GM12878 (cell line): ENCODE measurements around the gene RPS27L. TPM values are rescaled to one million over a fixed set of nuclear protein-coding genes. Genes with fewer than 3 reads are reported as not detected.

Experiments used
- ATAC-seq: fragments of 200-7000 bp; cut with Tn5 transposase; 3 replicates; pipeline ENCODE4 v1.9.1; 2020; ENCODE audit warnings: mild to moderate bottlenecking, moderate library complexity
- BruUV-seq: library from RNA; stranded (reverse); fragments of 400-500 nt; replicated peaks from 2 replicates; lab custom pipeline; 2021; lab: Mats Ljungman, UMichigan
- CTCF ChIA-PET: fragments of 300-600 bp; sonication (Branson Sonifier 250); formaldehyde crosslinking; extraction: SDS; loops from one replicate; lab custom pipeline; 2021; ENCODE audit warnings: inconsistent platforms; lab: Yijun Ruan, JAX
- POLR2A ChIA-PET: fragments of 350-600 bp; formaldehyde crosslinking; extraction: SDS; loops from one replicate; lab custom pipeline; 2021; ENCODE audit warnings: inconsistent platforms; lab: Charles Lee
- RAD21 ChIA-PET: fragments of 300-600 bp; sonication (Branson Sonifier 250); formaldehyde crosslinking; loops from one replicate; lab custom pipeline; 2023; ENCODE audit warnings: antibody characterized with exemption; ENCODE audit not compliant: unreplicated experiment; lab: Charles Lee
- SMC1A ChIA-PET: fragments of 300-600 bp; sonication (Branson Sonifier 250); formaldehyde crosslinking; loops from one replicate; lab custom pipeline; 2023; ENCODE audit not compliant: unreplicated experiment, uncharacterized antibody; lab: Charles Lee
- DNase-seq: peaks from one replicate; pipeline ENCODE4 v3.0.0-alpha.2; 2011; ENCODE audit warnings: low read depth, low spot score
- FAIRE-seq: peaks from 3 replicates; lab custom pipeline; 2011; peaks lifted over from hg19 to GRCh38; lab: Jason Lieb, UNC
- H2AFZ ChIP-seq: 2 replicates; pipeline ENCODE4 v1.6.0; 2011; ENCODE audit warnings: low read depth, low read length, control low read depth; ENCODE audit not compliant: control insufficient read depth
- H3K27ac ChIP-seq: 2 replicates; pipeline ENCODE4 v1.5.1; 2011; ENCODE audit warnings: control low read depth; ENCODE audit not compliant: control insufficient read depth, insufficient read depth
- H3K27me3 ChIP-seq, 2 experiments: replicated peaks in 1 of 2; 2 replicates each; pipeline versions ENCODE4 v1.6.0 to v1.6.1; 2011; ENCODE audit warnings: low read length in 1 of 2; ENCODE audit not compliant: control insufficient read depth in 2 of 2, insufficient read depth in 2 of 2
- H3K36me3 ChIP-seq, 2 experiments: 2 replicates each; pipeline ENCODE4 v1.5.1; 2011; ENCODE audit warnings: low read length in 1 of 2; ENCODE audit not compliant: control insufficient read depth in 2 of 2, insufficient read depth in 2 of 2
- H3K4me1 ChIP-seq: 2 replicates; pipeline ENCODE4 v1.6.1; 2011; ENCODE audit warnings: mild to moderate bottlenecking, low read length, moderate library complexity, mixed read lengths; ENCODE audit not compliant: control insufficient read depth, insufficient read depth
- H3K4me2 ChIP-seq: 2 replicates; pipeline ENCODE4 v1.6.0; 2011; ENCODE audit warnings: control low read depth; ENCODE audit not compliant: control insufficient read depth, insufficient read depth
- H3K4me3 ChIP-seq: fragments of 200-600 bp; sonication (generic); 2 replicates; pipeline ENCODE4 v1.5.1; 2016
- H3K79me2 ChIP-seq: 2 replicates; pipeline ENCODE4 v1.6.0; 2011; ENCODE audit warnings: low read length; ENCODE audit not compliant: control insufficient read depth, insufficient read depth
- H3K9ac ChIP-seq: 2 replicates; pipeline ENCODE4 v1.8.0; 2011; ENCODE audit warnings: low read length, control low read depth, mixed read lengths; ENCODE audit not compliant: control insufficient read depth, insufficient read depth
- H3K9me3 ChIP-seq: replicated peaks from 3 replicates; pipeline ENCODE4 v1.5.1; 2011; ENCODE audit warnings: mild to moderate bottlenecking, low read length; ENCODE audit not compliant: control insufficient read depth, insufficient read depth
- H4K20me1 ChIP-seq: 2 replicates; pipeline ENCODE4 v1.6.0; 2011; ENCODE audit not compliant: control insufficient read depth, insufficient read depth
- BMI1 ChIP-seq: fragments of 450-650 bp; IDR thresholded peaks from 2 replicates; pipeline ENCODE4 v1.6.1; 2016; ENCODE audit warnings: mild to moderate bottlenecking, moderate library complexity, borderline replicate concordance
- HDGF ChIP-seq: fragments of 450-650 bp; IDR thresholded peaks from 2 replicates; pipeline ENCODE4 v1.6.1; 2016; ENCODE audit warnings: antibody characterized with exemption
- JUNB ChIP-seq: IDR thresholded peaks from 2 replicates; pipeline ENCODE4 v1.6.1; 2016; ENCODE audit warnings: antibody characterized with exemption, mild to moderate bottlenecking
- KDM1A ChIP-seq: fragments of 200-600 bp; sonication (generic); IDR thresholded peaks from 2 replicates; pipeline ENCODE4 v1.6.1; 2016; ENCODE audit warnings: borderline replicate concordance
- NRF1 ChIP-seq: conservative IDR thresholded peaks from 2 replicates; pipeline ENCODE4 v1.6.1; 2011; ENCODE audit warnings: mild to moderate bottlenecking, low read depth, low read length, improper control_type of control experiment
- PML ChIP-seq: IDR thresholded peaks from 2 replicates; pipeline ENCODE4 v1.6.1; 2012; ENCODE audit warnings: low read length, inconsistent platforms
- POLR2AphosphoS2 ChIP-seq: IDR thresholded peaks from 2 replicates; pipeline ENCODE4 v1.6.1; 2011; ENCODE audit warnings: low read depth, mild to moderate bottlenecking, low read length, improper control_type of control experiment, moderate library complexity
- POLR2AphosphoS5 ChIP-seq: IDR thresholded peaks from 2 replicates; pipeline ENCODE4 v1.6.1; 2011; ENCODE audit warnings: mild to moderate bottlenecking, low read length, inconsistent platforms
- RAD21 ChIP-seq: IDR thresholded peaks from 2 replicates; pipeline ENCODE4 v1.6.1; 2011; ENCODE audit warnings: mild to moderate bottlenecking, low read depth, low read length, moderate library complexity; ENCODE audit not compliant: insufficient read depth
- SIN3A ChIP-seq: IDR thresholded peaks from 2 replicates; pipeline ENCODE4 v1.6.1; 2012; ENCODE audit warnings: low read depth, low read length, improper control_type of control experiment
- SMAD1 ChIP-seq: fragments of 450-650 bp; IDR thresholded peaks from 2 replicates; pipeline ENCODE4 v1.6.1; 2018; ENCODE audit warnings: mild to moderate bottlenecking, low read depth; ENCODE audit not compliant: partially characterized antibody
- SREBF2 ChIP-seq: IDR thresholded peaks from 2 replicates; pipeline ENCODE4 v1.6.1; 2012; ENCODE audit warnings: mild to moderate bottlenecking, low read length
- SRF ChIP-seq, 2 experiments: IDR thresholded peaks; 2 replicates each; pipeline ENCODE4 v1.6.1; 2011; ENCODE audit warnings: low read depth in 2 of 2, low read length in 2 of 2, mild to moderate bottlenecking in 1 of 2, moderate library complexity in 1 of 2
- TARDBP ChIP-seq: IDR thresholded peaks from 2 replicates; pipeline ENCODE4 v1.6.1; 2016; ENCODE audit warnings: borderline replicate concordance
- WRNIP1 ChIP-seq: IDR thresholded peaks from 2 replicates; pipeline ENCODE4 v1.6.1; 2011; ENCODE audit warnings: low read depth, low read length, improper control_type of control experiment, borderline replicate concordance
- ZNF217 ChIP-seq: fragments of 450-650 bp; IDR thresholded peaks from 2 replicates; pipeline ENCODE4 v1.6.1; 2017; ENCODE audit warnings: antibody characterized with exemption, mild to moderate bottlenecking
- ZNF24 ChIP-seq: fragments of 450-650 bp; IDR thresholded peaks from 2 replicates; pipeline ENCODE4 v1.6.1; 2017; ENCODE audit warnings: antibody characterized with exemption, mild to moderate bottlenecking
- WGBS: methylation state at CpG from one replicate; pipeline ENCODE4 v1.1.6; 2016; ENCODE audit warnings: low lambda C conversion rate; ENCODE audit not compliant: insufficient replicate concordance, insufficient coverage; ENCODE audit errors: missing lambda C conversion rate; 5-methylcytosine and 5-hydroxymethylcytosine counted together
- in situ Hi-C: fragments of 300-500 bp; cut with MboI; formaldehyde crosslinking; loops from 9 replicates; pipeline ENCODE4 v1.14.3; 2018; ENCODE audit warnings: mixed read lengths
- intact Hi-C: fragments of 100-400 bp; cut with micrococcal nuclease; formaldehyde crosslinking; loops from one replicate; pipeline ENCODE4 v1.14.2; 2022; ENCODE audit not compliant: unreplicated experiment
- polyA plus RNA-seq, 11 experiments: library from polyadenylated mRNA; depleted of rRNA in 4 of 11; unstranded in 6 of 11; stranded (reverse) in 5 of 11; fragments of >200 nt; fragmentation: Nextera tagmentation in 4 of 11; fragmentation: Illumina TruSeq in 1 of 11; extraction: Ambion mirVana in 4 of 11; extraction: Trizol in 1 of 11; gene quantifications; 1 replicate in 1 of 11; 2 replicates in 10 of 11; pipeline versions ENCODE4 v1.2.1 to v1.2.3, GENCODE V29; 2011 to 2016; ENCODE audit warnings: inconsistent platforms in 2 of 11, missing spikeins in 2 of 11, low read depth in 1 of 11
- total RNA-seq, 4 experiments: library from RNA; depleted of rRNA in 3 of 4; stranded (reverse); fragments of >200 nt in 3 of 4; fragmentation: Illumina TruSeq in 1 of 4; extraction: Trizol in 1 of 4; gene quantifications; 2 replicates each; pipeline versions ENCODE4 v1.2.1 to v1.2.3, GENCODE V29; 2013 to 2021
- TF ChIP-seq, protein P1 (sequence below): fragments of 450-650 bp; conservative IDR thresholded peaks from 2 replicates; pipeline ENCODE4 v1.6.1; 2017; ENCODE audit warnings: mild to moderate bottlenecking, moderate library complexity
- TF ChIP-seq, protein P2 (sequence below): IDR thresholded peaks from 2 replicates; pipeline ENCODE4 v1.6.1; 2012; ENCODE audit warnings: low read length, inconsistent platforms

The RPS27L gene
- total and polyA plus RNA-seq, 10 of the 15 experiments (the other 5 are each of a cell fraction or from before 2014, with no cell fraction given) = 133 to 970 (median 220) TPM

DNA sequence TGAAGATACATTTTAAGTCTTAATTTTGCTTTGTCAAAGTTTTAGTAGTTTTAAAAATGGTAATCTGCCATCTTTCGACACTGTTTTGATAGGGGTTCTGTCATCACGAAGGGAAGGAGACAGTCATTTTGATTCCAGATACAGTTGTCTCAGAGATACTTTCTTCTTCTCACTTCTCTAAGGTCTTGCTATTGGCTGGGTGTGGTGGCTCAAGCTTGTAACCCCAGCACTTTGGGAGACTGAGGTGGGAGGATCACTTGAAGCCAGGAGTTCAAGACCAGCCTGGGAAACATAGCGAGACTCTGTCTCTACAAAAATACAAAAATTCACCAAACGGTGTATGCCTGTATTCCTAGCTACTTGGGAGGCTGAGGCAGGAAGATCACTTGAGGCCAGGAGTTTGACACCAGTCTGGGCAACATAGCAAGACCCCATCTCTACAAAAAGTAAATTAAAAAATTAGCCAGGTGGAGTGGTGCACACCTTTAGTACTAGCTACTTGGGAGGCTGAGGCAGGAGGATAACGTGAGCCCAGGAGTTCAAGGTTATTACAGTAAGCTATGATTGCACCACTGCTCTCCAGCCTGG lies 35.4 kb upstream of the RPS27L start (continued):
- TF ChIP-seq SREBF2 = no peak

DNA sequence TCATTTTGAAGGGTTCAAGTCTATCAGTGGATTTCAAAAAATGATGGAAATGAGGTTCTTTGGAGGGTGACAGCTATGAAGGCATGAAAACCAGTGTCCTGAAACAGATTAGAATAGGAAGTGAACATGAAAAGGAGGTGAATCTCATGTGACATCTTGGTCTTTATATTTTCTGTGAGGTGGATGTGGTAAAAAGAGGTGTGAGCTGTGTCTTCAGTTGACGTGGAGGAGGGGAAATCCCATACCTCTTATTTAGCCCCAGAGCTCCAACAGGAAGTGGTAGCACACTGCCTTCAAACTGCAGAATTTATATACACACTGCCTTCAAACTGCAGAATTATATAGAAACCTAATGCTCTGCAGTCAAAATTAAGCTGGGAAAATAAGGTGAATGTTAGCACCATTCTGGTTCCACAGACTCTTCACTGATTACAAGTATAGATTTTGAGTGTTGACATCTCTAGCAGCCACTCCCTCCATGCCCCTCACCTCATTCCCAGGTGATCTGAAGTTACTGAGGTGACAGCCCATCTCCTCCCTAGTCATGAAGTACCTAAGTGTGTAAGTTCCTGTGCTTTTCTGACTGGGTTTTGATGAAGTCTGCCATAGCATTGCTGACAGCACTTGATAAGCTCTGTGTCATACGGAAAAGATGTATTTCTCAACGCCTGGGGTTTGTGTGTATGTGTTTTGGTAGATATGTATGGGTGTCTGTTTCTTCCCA lies 34.8 kb upstream of the RPS27L start:
- RAD21 ChIA-PET = interaction anchor here (0.5 to 6.4 kb wide), 21 partner anchors 9 to 907 kb away, joined by 3 to 58 read pairs (median 5); partner anchors contain the start of genes CIAO2A, RPS27L and USP3
- CTCF ChIA-PET = interaction anchor here (0.6 to 8.7 kb wide), 19 partner anchors 8 to 318 kb away, joined by 3 to 90 read pairs (median 3); partner anchors contain the start of gene RPS27L
- Histone ChIP-seq H3K4me3 (peak overlapping the region; percentile 96), H3K9ac (peak overlapping the region; percentile 79), H3K36me3 (peaks cover 0 to 2% of the 10 kb centered on the region in 2 experiments; a peak in 1 of 4 replicates), H3K9me3 (no peaks in the 10 kb centered on the region), H3K4me2 (peak overlapping the region; percentile 85), H3K27ac (peak overlapping the region; percentile 86), H2AFZ (no peak overlapping the region), H3K27me3 (no peaks in the 10 kb centered on the region), H4K20me1 (no peaks in the 10 kb centered on the region), H3K79me2 (peaks cover 76% of the 10 kb centered on the region), H3K4me1 (peaks cover 41% of the 10 kb centered on the region)
- WGBS = 2% methylated on average over 3 of the region's 3 CpGs
- FAIRE-seq (peak; percentile 84), DNase-seq (peak; percentile 87), ATAC-seq (peak; percentile 53)
- POLR2A ChIA-PET = interaction anchor here (0.8 to 8.6 kb wide), 12 partner anchors 10 to 354 kb away, joined by 3 to 118 read pairs (median 3); partner anchors contain the start of gene RPS27L
- SMC1A ChIA-PET = interaction anchor here (0.9 to 8.8 kb wide), 25 partner anchors 11 to 403 kb away, joined by 3 to 252 read pairs (median 5); partner anchors contain the start of genes APH1B and RPS27L
- in situ Hi-C loops = no loop called here
- no TSS peak for BruUV-seq
- intact Hi-C loops = loop anchor here (2.0 to 10.0 kb wide), 3 partner anchors 45 to 313 kb away; partner anchors contain the start of genes APH1B and USP3
- TF ChIP-seq SRF (IDR thresholded peaks at IDR 0.05; ENCODE audit: low read depth in 2 of 2, low read length in 2 of 2) (0 out of 4 replicates have a peak, but pooled peaks of 1 of the 2 experiments have one; percentile 52), TARDBP (no peak), BMI1 (no peak), SIN3A (peak; percentile 79), NRF1 (no peak), JUNB (0 out of 2 replicates have a peak, but pooled peaks have one; percentile 22), ZNF24 (no peak), HDGF (no peak), RAD21 (no peak), KDM1A (no peak), PML (no peak), ZNF217 (peak; percentile 68), WRNIP1 (no peak), POLR2AphosphoS5 (peak; percentile 50; the same call in 1 of the 2 replicates), POLR2AphosphoS2 (no peak), SMAD1 (peak; percentile 55)
- TF ChIP-seq, protein P1, sequence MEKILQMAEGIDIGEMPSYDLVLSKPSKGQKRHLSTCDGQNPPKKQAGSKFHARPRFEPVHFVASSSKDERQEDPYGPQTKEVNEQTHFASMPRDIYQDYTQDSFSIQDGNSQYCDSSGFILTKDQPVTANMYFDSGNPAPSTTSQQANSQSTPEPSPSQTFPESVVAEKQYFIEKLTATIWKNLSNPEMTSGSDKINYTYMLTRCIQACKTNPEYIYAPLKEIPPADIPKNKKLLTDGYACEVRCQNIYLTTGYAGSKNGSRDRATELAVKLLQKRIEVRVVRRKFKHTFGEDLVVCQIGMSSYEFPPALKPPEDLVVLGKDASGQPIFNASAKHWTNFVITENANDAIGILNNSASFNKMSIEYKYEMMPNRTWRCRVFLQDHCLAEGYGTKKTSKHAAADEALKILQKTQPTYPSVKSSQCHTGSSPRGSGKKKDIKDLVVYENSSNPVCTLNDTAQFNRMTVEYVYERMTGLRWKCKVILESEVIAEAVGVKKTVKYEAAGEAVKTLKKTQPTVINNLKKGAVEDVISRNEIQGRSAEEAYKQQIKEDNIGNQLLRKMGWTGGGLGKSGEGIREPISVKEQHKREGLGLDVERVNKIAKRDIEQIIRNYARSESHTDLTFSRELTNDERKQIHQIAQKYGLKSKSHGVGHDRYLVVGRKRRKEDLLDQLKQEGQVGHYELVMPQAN = no peak; the same call in none of the 2 replicates
- TF ChIP-seq, protein P2, sequence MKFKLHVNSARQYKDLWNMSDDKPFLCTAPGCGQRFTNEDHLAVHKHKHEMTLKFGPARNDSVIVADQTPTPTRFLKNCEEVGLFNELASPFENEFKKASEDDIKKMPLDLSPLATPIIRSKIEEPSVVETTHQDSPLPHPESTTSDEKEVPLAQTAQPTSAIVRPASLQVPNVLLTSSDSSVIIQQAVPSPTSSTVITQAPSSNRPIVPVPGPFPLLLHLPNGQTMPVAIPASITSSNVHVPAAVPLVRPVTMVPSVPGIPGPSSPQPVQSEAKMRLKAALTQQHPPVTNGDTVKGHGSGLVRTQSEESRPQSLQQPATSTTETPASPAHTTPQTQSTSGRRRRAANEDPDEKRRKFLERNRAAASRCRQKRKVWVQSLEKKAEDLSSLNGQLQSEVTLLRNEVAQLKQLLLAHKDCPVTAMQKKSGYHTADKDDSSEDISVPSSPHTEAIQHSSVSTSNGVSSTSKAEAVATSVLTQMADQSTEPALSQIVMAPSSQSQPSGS = peak; percentile 34
